ENCODE data around the gene ATXN7.

- TF ChIP-seq CTCF (conservative IDR thresholded peaks at IDR 0.05; ENCODE audit: low read length) (no peak), EZH2phosphoT487 (IDR thresholded peaks at IDR 0.05; ENCODE audit: borderline replicate concordance) (no peak)
These were observed 158.3 kb downstream of the ATXN7 start for GRCh38 chr3:64021922-64022321.

Measured in Loucy (cell line).